Measurements from ENCODE around the gene EME2.

Gene EME2

DNA sequence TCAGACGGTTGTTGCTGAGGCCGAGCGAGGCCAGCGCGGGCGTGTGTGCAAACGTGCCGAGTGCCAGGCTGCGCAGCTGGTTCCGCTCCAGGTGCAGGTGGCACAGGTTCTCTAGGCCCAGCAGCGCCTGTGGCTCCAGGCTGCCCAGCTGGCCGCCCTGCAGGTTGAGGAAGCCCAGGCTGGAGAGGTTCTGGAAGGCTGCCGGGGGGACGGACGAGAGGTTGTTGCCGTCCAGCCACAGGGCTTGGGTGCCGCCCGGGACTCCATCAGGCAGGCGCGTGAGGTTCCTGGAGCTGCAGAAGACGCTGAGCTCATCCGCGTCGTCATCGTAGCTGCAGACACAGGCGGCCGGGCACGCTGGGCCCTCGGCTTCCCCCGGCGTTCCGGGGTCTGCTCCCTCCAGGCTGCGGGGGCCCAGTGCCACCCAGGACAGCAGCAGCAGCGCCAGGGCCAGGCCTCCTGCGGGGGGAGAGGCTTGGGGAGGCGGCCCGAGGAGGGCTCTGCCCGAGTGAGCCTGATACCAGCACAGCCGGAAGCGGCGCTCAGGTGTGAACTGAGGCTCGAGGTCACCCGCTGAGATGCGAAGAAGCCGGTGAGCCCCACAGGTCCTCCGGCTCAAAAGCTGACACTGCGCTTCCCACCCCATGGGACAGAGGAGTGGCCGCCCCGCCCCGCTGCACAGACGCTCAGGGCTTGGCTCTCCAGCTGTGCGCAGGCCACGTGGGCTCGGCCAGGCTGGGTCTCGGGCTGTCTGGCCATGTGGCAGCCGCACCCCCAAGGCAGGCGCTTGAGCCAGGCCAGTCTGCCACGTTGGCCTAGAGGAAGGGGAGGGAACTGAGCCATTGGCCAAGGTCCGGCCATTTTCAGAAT lies 19.6 kb downstream of the EME2 start:
- DNase-seq (no peak), ATAC-seq (ENCODE audit: insufficient read depth, low read depth) (no peak)
- H3K27me3 ChIP-seq (ENCODE audit: insufficient read depth, low read length, poor library complexity) = no peaks in the 10 kb centered on the region
- no peaks in the 10 kb centered on the region for H3K4me1 ChIP-seq (ENCODE audit: insufficient read depth, low read length)
- H3K27ac ChIP-seq (ENCODE audit: low read length) = no peak overlapping the region
- no peak overlapping the region for H3K4me2 ChIP-seq (ENCODE audit: insufficient read depth, low read length)
- H4K20me1 ChIP-seq (ENCODE audit: insufficient read depth, low read length) = peaks cover 43% of the 10 kb centered on the region
- TF ChIP-seq, protein P1, sequence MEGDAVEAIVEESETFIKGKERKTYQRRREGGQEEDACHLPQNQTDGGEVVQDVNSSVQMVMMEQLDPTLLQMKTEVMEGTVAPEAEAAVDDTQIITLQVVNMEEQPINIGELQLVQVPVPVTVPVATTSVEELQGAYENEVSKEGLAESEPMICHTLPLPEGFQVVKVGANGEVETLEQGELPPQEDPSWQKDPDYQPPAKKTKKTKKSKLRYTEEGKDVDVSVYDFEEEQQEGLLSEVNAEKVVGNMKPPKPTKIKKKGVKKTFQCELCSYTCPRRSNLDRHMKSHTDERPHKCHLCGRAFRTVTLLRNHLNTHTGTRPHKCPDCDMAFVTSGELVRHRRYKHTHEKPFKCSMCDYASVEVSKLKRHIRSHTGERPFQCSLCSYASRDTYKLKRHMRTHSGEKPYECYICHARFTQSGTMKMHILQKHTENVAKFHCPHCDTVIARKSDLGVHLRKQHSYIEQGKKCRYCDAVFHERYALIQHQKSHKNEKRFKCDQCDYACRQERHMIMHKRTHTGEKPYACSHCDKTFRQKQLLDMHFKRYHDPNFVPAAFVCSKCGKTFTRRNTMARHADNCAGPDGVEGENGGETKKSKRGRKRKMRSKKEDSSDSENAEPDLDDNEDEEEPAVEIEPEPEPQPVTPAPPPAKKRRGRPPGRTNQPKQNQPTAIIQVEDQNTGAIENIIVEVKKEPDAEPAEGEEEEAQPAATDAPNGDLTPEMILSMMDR (IDR thresholded peaks at IDR 0.05; ENCODE audit: borderline replicate concordance, extremely low read depth, low read length, poor library complexity, severe bottlenecking) = no peak
- TF ChIP-seq EZH2 (IDR thresholded peaks at IDR 0.05; ENCODE audit: borderline replicate concordance, low read depth, low read length, severe bottlenecking) = no peak
- H3K36me3 ChIP-seq (ENCODE audit: insufficient read depth, low read length) = peaks cover 41% of the 10 kb centered on the region
- no peak overlapping the region for H3K4me3 ChIP-seq (ENCODE audit: low read depth in 1 of 2, low read length in 2 of 2)
- no peak overlapping the region for H3K9ac ChIP-seq (ENCODE audit: low read depth, low read length)
- no peaks in the 10 kb centered on the region for H3K9me3 ChIP-seq (ENCODE audit: insufficient read depth, low read length, severe bottlenecking)
- peaks cover 10% of the 10 kb centered on the region for H3K79me2 ChIP-seq (ENCODE audit: insufficient read depth, low read length)
- no peak overlapping the region for H2AFZ ChIP-seq (ENCODE audit: low read depth, low read length)

DNA sequence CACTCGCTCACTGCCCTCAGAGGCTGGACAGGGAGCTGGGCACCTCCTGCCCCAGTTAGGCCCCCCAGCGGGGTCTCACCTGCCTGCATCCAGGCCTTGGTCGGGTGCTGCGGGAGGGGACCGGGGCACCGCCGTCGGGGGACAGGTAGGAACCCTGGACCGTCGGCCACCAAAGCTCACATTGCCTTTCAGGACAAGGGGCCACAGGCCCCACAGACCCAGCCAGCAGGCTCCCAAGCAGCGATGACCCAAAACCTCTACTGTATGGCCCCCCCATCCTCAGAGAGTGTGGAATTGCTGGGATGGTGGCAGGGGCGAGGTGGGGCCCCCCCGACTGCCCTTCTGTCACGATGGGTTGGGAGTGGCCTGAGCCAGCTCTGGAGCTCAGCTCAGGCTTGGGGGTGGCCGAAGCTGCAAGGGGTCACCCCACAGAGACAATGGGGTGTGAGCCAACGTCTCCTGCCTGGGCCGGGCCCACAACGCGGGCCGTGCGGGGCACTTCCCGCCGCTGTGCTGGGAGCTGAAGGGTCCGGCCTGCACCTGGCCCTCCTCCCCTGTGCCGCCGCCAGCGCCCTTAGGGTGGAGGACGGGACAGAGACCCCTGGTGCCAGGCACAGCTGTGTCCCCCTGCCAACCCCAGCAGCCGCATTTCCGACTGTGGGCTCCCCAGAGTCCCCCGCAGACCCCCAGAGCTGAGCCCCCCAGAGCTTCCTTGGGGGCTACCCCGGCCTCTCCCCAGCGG lies 20.4 kb downstream of the EME2 start:
- Histone ChIP-seq H3K4me3 (ENCODE audit: low read depth in 1 of 2, low read length in 2 of 2) (no peak overlapping the region), H3K4me1 (ENCODE audit: insufficient read depth, low read length) (no peaks in the 10 kb centered on the region), H3K4me2 (ENCODE audit: insufficient read depth, low read length) (no peak overlapping the region), H3K9ac (ENCODE audit: low read depth, low read length) (no peak overlapping the region), H4K20me1 (ENCODE audit: insufficient read depth, low read length) (peaks cover 35% of the 10 kb centered on the region), H3K36me3 (ENCODE audit: insufficient read depth, low read length) (peaks cover 33% of the 10 kb centered on the region), H3K9me3 (ENCODE audit: insufficient read depth, low read length, severe bottlenecking) (peaks cover 2% of the 10 kb centered on the region), H3K27me3 (ENCODE audit: insufficient read depth, low read length, poor library complexity) (no peaks in the 10 kb centered on the region), H3K79me2 (ENCODE audit: insufficient read depth, low read length) (0 out of 2 replicates have a peak, but pooled peaks cover 3% of the 10 kb centered on the region), H2AFZ (ENCODE audit: low read depth, low read length) (no peak overlapping the region), H3K27ac (ENCODE audit: low read length) (no peak overlapping the region)
- DNase-seq (no peak), ATAC-seq (ENCODE audit: insufficient read depth, low read depth) (no peak)
- no peak for TF ChIP-seq EZH2 (IDR thresholded peaks at IDR 0.05; ENCODE audit: borderline replicate concordance, low read depth, low read length, severe bottlenecking)
- TF ChIP-seq, protein P1 (IDR thresholded peaks at IDR 0.05; ENCODE audit: borderline replicate concordance, extremely low read depth, low read length, poor library complexity, severe bottlenecking) = no peak

DNA sequence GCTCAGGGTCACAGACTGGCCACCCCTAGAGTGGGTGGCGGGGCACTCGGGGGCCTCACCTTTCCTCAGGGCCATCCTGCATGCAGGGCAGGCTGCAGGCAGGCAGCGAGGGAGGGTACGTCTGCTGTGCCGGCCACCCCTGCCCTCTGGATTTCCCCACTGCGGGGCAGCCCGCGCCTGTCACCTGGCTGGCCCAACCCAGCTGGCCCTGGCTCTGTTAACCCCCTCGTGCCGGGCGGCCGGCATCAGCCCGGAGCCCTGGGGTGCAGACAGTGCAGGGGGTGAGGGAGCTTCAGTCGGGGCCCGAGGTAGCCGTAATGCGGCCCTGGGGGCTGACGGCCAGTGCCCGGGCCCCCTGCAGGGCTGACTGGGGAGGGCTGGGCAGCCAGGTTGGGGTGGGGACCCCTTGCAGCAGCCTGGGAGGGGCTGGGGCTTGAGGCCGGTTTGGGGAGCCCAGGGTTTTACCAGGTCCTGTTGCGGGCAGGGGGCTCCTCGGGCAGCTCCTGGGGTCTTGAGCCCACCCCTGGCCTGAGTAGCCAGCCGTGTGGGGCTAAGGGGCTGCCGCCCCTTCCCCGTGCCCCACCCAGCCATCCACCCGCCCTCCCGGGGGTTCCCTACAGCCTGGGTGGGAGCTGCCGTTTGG lies 21.1 kb downstream of the EME2 start, which contains the start of gene IGFALS:
IGFALS (minus strand) TSS at position 128 of the 643 bp plus-strand sequence; CDS start at position 75, 53 bp downstream.
- Histone ChIP-seq H3K27ac (ENCODE audit: low read length) (no peak within 1 kb of the TSS), H3K4me1 (ENCODE audit: insufficient read depth, low read length) (no peaks in the 10 kb centered on the region), H4K20me1 (ENCODE audit: insufficient read depth, low read length) (peaks cover 28% of the 10 kb centered on the region), H3K36me3 (ENCODE audit: insufficient read depth, low read length) (peaks cover 26% of the 10 kb centered on the region), H2AFZ (ENCODE audit: low read depth, low read length) (no peak within 1 kb of the TSS), H3K4me3 (ENCODE audit: low read depth in 1 of 2, low read length in 2 of 2) (no peak within 1 kb of the TSS), H3K9ac (ENCODE audit: low read depth, low read length) (no peak within 1 kb of the TSS), H3K4me2 (ENCODE audit: insufficient read depth, low read length) (no peak within 1 kb of the TSS), H3K27me3 (ENCODE audit: insufficient read depth, low read length, poor library complexity) (no peaks in the 10 kb centered on the region), H3K9me3 (ENCODE audit: insufficient read depth, low read length, severe bottlenecking) (peaks cover 6% of the 10 kb centered on the region), H3K79me2 (ENCODE audit: insufficient read depth, low read length) (no peaks in the 10 kb centered on the region)
- DNase-seq (no peak), ATAC-seq (ENCODE audit: insufficient read depth, low read depth) (no peak)
- TF ChIP-seq, protein P1 (IDR thresholded peaks at IDR 0.05; ENCODE audit: borderline replicate concordance, extremely low read depth, low read length, poor library complexity, severe bottlenecking) = no peak
- TF ChIP-seq EZH2 (IDR thresholded peaks at IDR 0.05; ENCODE audit: borderline replicate concordance, low read depth, low read length, severe bottlenecking) = no peak
